SK-N-MC (cell line): ENCODE data around the gene GUCA2A.

ENCODE experiments used
- EZH2 ChIP-seq: fragments of 200-600 bp; sonication (generic); IDR thresholded peaks from one replicate; pipeline ENCODE4 v1.6.1; 2017; ENCODE audit warnings: antibody characterized with exemption
- POLR2AphosphoS5 ChIP-seq: IDR thresholded peaks from 2 replicates; pipeline ENCODE4 v1.6.1; 2012; ENCODE audit warnings: mild to moderate bottlenecking, low read depth, low read length, borderline replicate concordance

DNA sequence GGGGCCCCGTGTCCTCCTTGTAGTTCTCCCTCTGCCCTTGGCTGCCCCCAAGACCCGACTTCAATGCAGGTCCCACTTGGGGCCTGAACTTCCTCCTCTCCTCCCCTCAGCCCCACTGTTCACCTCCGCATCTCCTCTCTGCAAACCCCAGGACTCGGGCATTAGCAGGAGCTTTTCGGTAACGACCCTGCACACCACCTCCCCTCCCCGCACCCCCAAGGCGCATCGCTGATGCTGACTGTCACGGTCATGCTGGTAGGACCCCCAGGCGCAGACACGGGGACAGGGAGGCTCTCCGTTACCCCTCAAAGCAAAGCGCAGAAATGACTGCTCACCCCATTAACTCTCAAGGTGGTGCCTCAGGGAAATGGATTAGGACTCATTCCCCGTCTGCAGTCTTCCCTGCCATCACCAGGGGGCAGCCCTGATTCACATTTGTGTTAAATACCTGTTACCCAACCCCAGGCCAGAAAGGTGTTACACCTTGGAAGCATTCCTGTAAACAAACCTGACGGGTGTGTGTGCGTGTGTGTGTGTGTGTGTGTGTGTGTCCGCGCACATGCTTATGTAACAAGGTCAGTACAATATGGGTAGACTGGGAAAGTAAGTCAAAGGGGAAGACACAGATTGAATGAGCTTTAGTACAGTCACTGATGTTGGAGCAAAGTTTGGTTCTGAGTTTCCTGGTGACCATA lies 17.8 kb downstream of the GUCA2A start:
- TF ChIP-seq EZH2 (no peak), POLR2AphosphoS5 (no peak)
